DOHH2 (cell line): Measurements from ENCODE around the gene UBE2V1.

Experiments
- CTCF ChIP-seq: fragments of 200-600 bp; sonication (generic); IDR thresholded peaks from one replicate; pipeline ENCODE4 v1.5.1; 2014; ENCODE audit warnings: antibody characterized with exemption, mild to moderate bottlenecking, low read depth, low read length; ENCODE audit not compliant: poor library complexity, severe bottlenecking
- EZH2phosphoT487 ChIP-seq: fragments of 200-600 bp; sonication (generic); IDR thresholded peaks from 2 replicates; pipeline ENCODE4 v1.6.1; 2017; ENCODE audit warnings: borderline replicate concordance, mild to moderate bottlenecking, antibody characterized with exemption, low read length, moderate library complexity, mixed read lengths

- TF ChIP-seq EZH2phosphoT487 (no peak), CTCF (no peak)
Observed at GRCh38 chr20:50121858-50122271, 8.9 kb upstream of the UBE2V1 start.
